Retinal pigment epithelial cell (primary cell): Measurements from ENCODE around the gene DHRS3.

ENCODE experiments used
- DNase-seq: peaks from one replicate; pipeline ENCODE4 v3.0.0-alpha.2; 2010; ENCODE audit warnings: low read depth
- H3K4me3 ChIP-seq: 2 replicates; pipeline ENCODE4 v1.5.1; 2011; ENCODE audit warnings: mild to moderate bottlenecking, low read length, control low read depth, moderate library complexity
- TF ChIP-seq, protein P1 (sequence below): conservative IDR thresholded peaks from 2 replicates; pipeline ENCODE4 v1.5.1; 2011; ENCODE audit warnings: low read depth, low read length, control low read depth, inconsistent platforms

DHRS3 gene

DNA sequence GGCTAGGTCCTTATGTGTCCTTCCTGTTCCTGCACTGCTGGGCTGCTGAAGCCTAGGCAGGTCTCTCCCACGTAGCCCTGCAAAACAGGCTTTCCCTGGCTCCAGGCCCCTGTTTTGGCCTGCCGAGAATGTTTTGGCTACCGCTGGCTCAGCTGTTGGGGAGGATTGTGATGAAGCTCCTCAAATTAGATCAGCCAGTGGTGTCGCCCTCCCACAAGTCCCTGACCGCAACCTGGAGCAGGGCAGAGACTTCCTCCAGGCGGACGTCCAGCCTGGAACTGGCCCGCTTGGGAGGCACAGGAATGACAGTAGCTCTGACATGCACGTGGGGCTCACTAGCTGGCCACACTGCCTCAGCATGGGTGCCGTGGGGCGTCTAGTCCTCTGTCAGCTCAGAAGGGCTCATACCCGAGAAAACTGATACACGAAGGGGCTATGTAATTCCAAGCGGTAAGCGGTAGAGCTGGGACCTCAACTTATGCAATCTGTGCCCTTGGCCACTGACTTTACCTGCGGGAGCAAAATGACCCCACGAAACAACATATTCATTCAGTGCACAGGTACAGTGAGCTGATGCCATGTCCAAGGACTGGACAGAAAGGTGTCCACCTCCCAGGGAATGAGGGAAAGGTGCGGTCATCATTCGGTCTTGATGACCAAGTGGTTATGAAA, 26.6 kb downstream of the DHRS3 start:
- TF ChIP-seq, protein P1, sequence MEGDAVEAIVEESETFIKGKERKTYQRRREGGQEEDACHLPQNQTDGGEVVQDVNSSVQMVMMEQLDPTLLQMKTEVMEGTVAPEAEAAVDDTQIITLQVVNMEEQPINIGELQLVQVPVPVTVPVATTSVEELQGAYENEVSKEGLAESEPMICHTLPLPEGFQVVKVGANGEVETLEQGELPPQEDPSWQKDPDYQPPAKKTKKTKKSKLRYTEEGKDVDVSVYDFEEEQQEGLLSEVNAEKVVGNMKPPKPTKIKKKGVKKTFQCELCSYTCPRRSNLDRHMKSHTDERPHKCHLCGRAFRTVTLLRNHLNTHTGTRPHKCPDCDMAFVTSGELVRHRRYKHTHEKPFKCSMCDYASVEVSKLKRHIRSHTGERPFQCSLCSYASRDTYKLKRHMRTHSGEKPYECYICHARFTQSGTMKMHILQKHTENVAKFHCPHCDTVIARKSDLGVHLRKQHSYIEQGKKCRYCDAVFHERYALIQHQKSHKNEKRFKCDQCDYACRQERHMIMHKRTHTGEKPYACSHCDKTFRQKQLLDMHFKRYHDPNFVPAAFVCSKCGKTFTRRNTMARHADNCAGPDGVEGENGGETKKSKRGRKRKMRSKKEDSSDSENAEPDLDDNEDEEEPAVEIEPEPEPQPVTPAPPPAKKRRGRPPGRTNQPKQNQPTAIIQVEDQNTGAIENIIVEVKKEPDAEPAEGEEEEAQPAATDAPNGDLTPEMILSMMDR, result no peak
- DNase-seq, result no peak
- H3K4me3 ChIP-seq, result no peak overlapping the region

DNA sequence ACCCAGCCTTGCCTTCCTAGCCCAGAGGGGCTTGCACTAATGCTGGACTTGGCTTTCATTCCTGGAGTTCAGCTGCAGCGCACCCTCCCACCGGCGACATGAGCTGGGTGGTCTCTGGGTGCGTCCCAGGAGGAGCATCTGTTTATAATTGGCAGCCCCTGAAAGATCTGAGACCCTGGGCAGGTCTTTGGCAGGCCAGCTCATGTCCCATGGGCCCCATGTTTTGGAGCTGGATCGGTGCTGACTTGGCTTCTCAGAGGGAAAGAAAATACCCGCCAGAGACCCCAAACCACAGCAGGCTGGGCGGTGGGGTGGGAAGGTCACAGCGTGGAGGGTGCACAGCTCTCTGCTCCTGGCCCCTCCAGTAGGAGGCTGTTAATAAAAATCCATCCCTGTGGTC, 29.3 kb downstream of the DHRS3 start:
- DNase-seq, result no peak
- TF ChIP-seq, protein P1, result no peak
- H3K4me3 ChIP-seq, result no peak overlapping the region

DNA sequence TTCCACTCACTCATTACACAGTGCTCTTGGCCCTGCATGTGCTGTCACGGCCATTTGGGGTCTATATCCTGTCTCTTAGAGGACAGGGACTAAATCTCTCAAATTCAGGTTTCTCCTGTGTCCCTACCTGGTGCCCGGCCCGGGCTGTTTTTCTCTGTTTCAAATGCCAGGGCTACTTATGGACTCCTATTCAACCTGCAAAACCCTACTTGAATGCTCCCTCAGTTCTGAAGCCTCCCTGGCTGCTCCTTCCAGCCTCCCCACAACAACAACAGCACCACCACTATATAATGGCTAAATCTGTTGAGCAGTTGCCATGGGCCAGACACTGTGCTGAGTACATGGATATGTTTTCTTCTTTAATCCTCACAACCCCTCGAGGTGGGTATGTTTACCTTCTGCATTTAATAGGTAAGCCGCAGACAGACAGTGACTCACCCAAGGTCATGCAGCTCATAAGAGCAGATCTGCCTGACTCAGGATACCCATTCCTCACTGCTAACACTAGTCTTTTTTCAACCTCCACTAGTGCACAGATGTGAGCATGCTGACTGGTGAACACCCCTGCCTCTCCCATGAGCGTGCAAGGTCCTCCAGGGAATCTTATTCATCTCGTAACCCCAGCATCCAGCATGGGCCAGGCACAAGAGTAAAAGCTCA, 29.9 kb downstream of the DHRS3 start:
- no peak overlapping the region for H3K4me3 ChIP-seq
- DNase-seq, result no peak
- TF ChIP-seq, protein P1, result no peak

DNA sequence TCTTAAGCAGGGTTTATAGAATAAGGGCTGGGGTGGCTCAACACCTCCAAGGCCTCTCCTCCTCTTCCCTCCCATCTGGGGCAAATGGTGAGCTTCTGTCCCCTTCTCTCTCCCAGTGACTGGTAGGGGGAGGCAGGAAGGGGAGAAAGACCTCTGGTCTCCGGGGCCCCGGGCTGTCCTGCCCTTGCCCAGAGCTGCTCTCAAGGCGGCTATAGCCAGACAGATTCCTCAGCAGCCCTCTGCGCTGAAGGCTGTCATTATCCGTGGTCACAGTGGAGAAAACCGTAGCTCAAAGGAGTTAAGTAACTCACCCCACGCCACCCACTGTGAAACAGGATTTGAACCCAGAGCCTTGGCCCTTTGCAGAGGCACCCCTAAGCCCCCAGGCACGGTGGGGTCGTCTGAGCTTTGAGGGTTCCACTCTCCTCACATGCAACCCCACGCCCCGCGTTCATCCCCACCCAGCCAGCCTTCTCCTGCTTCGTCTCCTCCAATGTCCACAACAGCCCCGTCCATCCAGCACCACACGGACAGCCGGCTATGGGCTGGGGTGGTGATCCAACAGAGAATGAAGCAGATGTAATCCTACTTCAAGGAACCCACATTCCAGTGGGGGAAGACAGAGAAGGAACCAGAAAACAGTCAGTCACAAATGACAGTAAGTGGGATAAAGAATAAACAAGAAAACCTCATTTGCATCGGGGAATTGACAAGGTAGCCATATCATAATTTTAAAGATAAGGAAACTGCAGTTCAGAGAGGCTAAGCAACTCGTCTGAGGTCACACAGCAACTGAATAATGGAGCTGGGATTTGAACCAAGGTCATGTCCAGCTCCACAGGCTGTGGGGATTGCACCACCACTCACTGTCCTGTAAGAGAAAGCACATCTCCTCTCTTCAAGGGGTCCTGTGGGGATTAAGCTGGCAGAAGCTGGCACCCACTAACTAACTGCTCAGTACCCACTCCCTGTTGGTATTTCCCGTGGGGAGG, 31.8 kb downstream of the DHRS3 start:
- H3K4me3 ChIP-seq, result no peak overlapping the region
- TF ChIP-seq, protein P1, result no peak
- no peak for DNase-seq

DNA sequence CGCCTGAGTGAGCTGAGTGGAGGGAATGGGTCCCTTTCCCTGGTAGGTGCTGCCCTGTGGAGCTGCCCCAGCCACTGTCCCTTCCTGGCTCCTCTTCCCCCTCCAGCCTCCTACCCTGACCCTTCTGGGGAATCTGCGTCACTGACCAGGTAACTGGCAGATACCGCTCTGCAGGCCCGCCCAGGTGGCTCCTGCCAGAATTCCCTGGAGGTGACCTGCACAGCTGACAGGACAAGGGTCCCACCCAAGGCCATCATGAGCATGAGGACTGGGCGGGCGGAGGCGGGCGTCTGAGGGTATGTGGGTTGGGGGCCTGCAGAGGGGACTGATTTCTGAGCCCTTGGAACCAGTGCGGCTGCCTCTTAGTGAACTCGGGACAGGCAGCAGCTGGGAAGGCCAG, 32.5 kb downstream of the DHRS3 start:
- TF ChIP-seq, protein P1, result no peak
- DNase-seq, result no peak
- H3K4me3 ChIP-seq, result no peak overlapping the region

DNA sequence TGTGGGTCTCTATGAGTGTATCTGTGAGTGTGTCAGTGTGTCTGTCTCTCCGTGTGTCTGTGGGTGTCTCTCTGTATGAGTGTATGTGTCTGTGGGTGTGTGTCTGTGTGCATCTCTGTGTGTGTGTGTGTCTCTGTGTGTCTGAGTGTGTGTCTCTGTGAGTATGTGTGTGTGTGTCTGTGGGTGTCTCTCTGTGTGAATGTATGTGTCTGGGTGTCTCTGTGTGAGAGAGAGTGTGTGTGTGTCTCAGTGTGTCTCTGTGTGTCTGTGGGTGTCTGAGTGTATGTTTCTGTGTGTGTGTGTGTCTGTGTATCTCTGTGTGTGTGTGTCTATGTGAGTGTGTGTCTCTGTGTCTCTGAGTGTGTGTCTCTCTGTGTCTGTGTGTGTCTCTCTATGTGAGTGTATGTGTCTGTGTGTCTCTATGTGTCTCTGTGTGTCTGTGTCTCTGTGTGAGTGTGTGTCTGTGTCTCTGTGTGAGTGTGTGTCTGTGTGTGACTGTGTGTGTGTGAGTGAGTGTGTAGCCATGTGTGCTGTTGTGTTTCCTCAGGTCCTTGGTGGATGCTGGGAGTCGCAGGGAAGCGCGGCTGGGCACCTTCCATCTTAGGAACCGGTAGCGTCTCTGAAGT, 33.0 kb downstream of the DHRS3 start:
- H3K4me3 ChIP-seq, result no peak overlapping the region
- TF ChIP-seq, protein P1, result no peak
- DNase-seq, result no peak
